GM12891 (cell line): ENCODE results near the gene ESR1.

Experiments used
- PAX5 ChIP-seq: IDR thresholded peaks from 2 replicates; pipeline ENCODE4 v1.6.1; 2011; ENCODE audit warnings: low read length, moderate library complexity, mild to moderate bottlenecking; ENCODE audit not compliant: insufficient read depth, severe bottlenecking
- POLR2A ChIP-seq: IDR thresholded peaks from 2 replicates; pipeline ENCODE4 v1.6.1; 2011; ENCODE audit warnings: low read depth, low read length, control low read depth
- POLR2AphosphoS5 ChIP-seq: IDR thresholded peaks from 2 replicates; pipeline ENCODE4 v1.6.1; 2011; ENCODE audit warnings: low read depth, low read length, control low read depth
- POU2F2 ChIP-seq: IDR thresholded peaks from 2 replicates; pipeline ENCODE4 v1.6.1; 2011; ENCODE audit warnings: low read depth, mild to moderate bottlenecking, control low read depth, low read length, moderate library complexity
- SPI1 ChIP-seq: IDR thresholded peaks from 2 replicates; pipeline ENCODE4 v1.6.1; 2011; ENCODE audit warnings: low read depth, low read length, control low read depth
- TAF1 ChIP-seq: IDR thresholded peaks from 2 replicates; pipeline ENCODE4 v1.6.1; 2011; ENCODE audit warnings: low read depth, low read length, control low read depth

DNA sequence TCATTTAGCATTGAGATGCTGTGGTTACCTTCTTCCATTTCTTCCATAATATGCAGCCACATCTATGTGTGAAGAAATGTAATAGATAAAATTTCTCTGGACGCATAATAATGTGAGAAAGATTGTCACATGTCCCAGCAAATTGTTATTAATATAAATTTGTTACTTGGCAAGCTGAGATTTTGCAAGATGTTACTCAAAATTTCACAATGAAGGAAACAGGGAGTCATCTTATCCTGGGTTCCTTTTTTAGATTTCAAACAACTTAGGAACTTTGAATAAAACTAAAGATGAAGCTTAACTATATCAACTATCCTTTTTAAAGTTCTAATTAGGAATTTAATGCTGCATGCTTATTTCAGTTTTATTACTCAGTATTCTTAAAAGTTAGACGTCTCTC is 3.6 kb downstream of the ESR1 start:
- TF ChIP-seq POLR2A, result no peak
- TF ChIP-seq PAX5, result no peak
- TF ChIP-seq POLR2AphosphoS5, result no peak
- no peak for TF ChIP-seq TAF1
- no peak for TF ChIP-seq SPI1
- TF ChIP-seq POU2F2, result no peak
